Measurements from ENCODE around the gene UNC13B. TPM values are rescaled to one million over a fixed set of nuclear protein-coding genes. Genes with fewer than 3 reads are reported as not detected.

Gene UNC13B
- total and polyA plus RNA-seq, 2 of the 13 experiments (the other 11 are each of a cell fraction or from before 2014, with no cell fraction given), result 14.0 to 18.3 TPM

DNA sequence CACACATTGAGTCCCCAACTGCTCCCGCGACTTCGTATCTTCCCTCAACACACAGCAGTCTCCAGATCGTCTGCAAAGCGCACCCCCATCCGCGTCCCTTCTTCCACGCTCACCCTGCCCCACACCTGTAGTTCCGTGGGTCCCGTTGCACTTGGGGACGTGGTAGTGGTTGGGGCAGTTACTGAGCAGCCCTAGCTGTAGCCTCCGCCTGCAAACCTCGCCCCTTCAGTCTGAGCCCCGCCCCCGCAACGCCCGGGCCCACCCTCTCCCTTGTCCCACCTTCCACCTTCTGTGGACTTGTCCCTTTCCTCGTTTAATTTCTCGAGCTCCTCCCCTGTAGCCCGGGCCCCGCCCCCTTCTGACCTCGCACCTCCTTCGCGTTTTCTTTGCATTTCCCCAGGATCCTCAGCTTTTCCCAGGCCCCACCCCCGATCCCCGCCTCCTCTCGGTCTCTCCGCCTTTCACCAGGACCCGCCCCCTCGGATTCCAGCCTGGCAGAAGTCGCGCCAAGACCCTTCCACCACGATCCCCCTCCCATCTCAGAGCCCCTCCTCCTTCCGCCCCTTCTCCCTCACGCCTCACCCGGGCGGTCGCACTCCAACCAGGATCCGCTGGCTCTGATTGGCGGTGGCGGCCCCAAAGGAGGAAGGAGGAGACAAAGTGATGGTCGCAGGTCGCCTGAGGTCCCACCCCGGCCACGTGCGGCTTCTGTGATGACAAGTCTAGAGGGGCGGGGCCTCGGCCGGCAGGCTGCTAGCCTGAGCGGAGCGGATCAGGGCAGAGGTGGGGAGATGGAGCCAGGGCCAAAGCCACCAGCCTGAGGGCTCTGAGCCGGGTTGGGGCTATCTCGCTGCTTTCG lies 45.9 kb upstream of the UNC13B start, which contains the start of gene ATOSB (continued):
- TF ChIP-seq, protein P1, sequence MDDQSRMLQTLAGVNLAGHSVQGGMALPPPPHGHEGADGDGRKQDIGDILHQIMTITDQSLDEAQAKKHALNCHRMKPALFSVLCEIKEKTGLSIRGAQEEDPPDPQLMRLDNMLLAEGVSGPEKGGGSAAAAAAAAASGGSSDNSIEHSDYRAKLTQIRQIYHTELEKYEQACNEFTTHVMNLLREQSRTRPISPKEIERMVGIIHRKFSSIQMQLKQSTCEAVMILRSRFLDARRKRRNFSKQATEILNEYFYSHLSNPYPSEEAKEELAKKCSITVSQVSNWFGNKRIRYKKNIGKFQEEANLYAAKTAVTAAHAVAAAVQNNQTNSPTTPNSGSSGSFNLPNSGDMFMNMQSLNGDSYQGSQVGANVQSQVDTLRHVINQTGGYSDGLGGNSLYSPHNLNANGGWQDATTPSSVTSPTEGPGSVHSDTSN (CRISPR knock-in tag; IDR thresholded peaks at IDR 0.05; ENCODE audit: borderline replicate concordance), result no peak
- TF ChIP-seq, protein P2, sequence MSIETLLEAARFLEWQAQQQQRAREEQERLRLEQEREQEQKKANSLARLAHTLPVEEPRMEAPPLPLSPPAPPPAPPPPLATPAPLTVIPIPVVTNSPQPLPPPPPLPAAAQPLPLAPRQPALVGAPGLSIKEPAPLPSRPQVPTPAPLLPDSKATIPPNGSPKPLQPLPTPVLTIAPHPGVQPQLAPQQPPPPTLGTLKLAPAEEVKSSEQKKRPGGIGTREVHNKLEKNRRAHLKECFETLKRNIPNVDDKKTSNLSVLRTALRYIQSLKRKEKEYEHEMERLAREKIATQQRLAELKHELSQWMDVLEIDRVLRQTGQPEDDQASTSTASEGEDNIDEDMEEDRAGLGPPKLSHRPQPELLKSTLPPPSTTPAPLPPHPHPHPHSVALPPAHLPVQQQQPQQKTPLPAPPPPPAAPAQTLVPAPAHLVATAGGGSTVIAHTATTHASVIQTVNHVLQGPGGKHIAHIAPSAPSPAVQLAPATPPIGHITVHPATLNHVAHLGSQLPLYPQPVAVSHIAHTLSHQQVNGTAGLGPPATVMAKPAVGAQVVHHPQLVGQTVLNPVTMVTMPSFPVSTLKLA (IDR thresholded peaks at IDR 0.05), result peak; percentile 93
- TF ChIP-seq ZNF784 (CRISPR knock-in tag; IDR thresholded peaks at IDR 0.05; ENCODE audit: borderline replicate concordance) (no peak), NR0B2 (CRISPR knock-in tag; IDR thresholded peaks at IDR 0.05) (peak; percentile 55; the same call in 1 of the 2 replicates), HNF1A (IDR thresholded peaks at IDR 0.05; ENCODE audit: low read depth) (no peak), HNF1A (CRISPR knock-in tag; IDR thresholded peaks at IDR 0.05; ENCODE audit: borderline replicate concordance) (no peak), ATF7 (IDR thresholded peaks at IDR 0.05) (no peak), ATF7 (CRISPR knock-in tag; IDR thresholded peaks at IDR 0.05) (0 out of 2 replicates have a peak, but pooled peaks have one; percentile 9), GPN1 (CRISPR knock-in tag; IDR thresholded peaks at IDR 0.05; ENCODE audit: borderline replicate concordance) (no peak), RBM39 (IDR thresholded peaks at IDR 0.05; ENCODE audit: low read depth, low read length, poor library complexity, severe bottlenecking) (peak; percentile 72), ZFP36 (IDR thresholded peaks at IDR 0.05; ENCODE audit: borderline replicate concordance, low read depth, low read length, partially characterized antibody) (no peak), GATAD1 (CRISPR knock-in tag; IDR thresholded peaks at IDR 0.05) (no peak), RXRB (CRISPR knock-in tag; IDR thresholded peaks at IDR 0.05; ENCODE audit: borderline replicate concordance) (peak; percentile 23; the same call in 1 of the 2 replicates), THAP9 (CRISPR knock-in tag; IDR thresholded peaks at IDR 0.05; ENCODE audit: borderline replicate concordance) (peak; percentile 57), MTF2 (CRISPR knock-in tag; IDR thresholded peaks at IDR 0.05; ENCODE audit: borderline replicate concordance) (no peak)
